T-helper 17 cell (primary cell): ENCODE results near the gene NHERF2. TPM values are rescaled to one million over a fixed set of nuclear protein-coding genes. Genes with fewer than 3 reads are reported as not detected.

Source experiments
- ATAC-seq: fragments of 150-1000 bp; cut with Tn5 transposase; 2 replicates; pipeline ENCODE4 v1.10.0; 2021; ENCODE audit warnings: mild to moderate bottlenecking, moderate library complexity
- DNase-seq, 3 donors: peaks; one replicate each; pipeline versions ENCODE4 v3.0.0 to v3.0.0-alpha.2; 2020 to 2021
- H3K9me3 ChIP-seq: one replicate; pipeline ENCODE4 v1.7.0; 2013; ENCODE audit warnings: low read length, mild to moderate bottlenecking; ENCODE audit not compliant: control insufficient read depth, poor library complexity, severe bottlenecking
- H3K27ac Mint-ChIP-seq: one replicate; pipeline ENCODE4 v1.8.0; 2022; ENCODE audit warnings: mild to moderate bottlenecking, moderate library complexity, mixed read lengths
- H3K27me3 Mint-ChIP-seq: one replicate; pipeline ENCODE4 v1.8.0; 2022; ENCODE audit warnings: mixed read lengths
- H3K36me3 Mint-ChIP-seq: one replicate; pipeline ENCODE4 v1.8.0; 2022; ENCODE audit warnings: low read depth, mixed read lengths
- H3K4me1 Mint-ChIP-seq: one replicate; pipeline ENCODE4 v1.8.0; 2022; ENCODE audit warnings: mild to moderate bottlenecking, mixed read lengths
- H3K4me3 Mint-ChIP-seq: one replicate; pipeline ENCODE4 v1.8.0; 2022; ENCODE audit warnings: mild to moderate bottlenecking, moderate library complexity, mixed read lengths
- total RNA-seq, 4 donors: library from RNA in 2 of 4; stranded (reverse) in 2 of 4; gene quantifications; one replicate each; pipeline ENCODE4 v1.2.3 and lab custom pipeline; 2022 to 2026

NHERF2 gene
- total RNA-seq (1 to 10 TPM; 2.2 to 3.9 TPM), total RNA-seq (lab: John Stamatoyannopoulos, UW) (0.83 to 1.6 reads per million in 2 donors)

GRCh38 chr16:2026461-2027023, at the start of gene NHERF2:
Gene NHERF2, plus strand, starts transcription at chr16:2026902. Its CDS starts 104 bp downstream, at chr16:2027006.
- ATAC-seq (peak; percentile 33), DNase-seq (peak in 2 of 3 donors; percentile 35 to 43)
- H3K27ac Mint-ChIP-seq, result no peak within 1 kb of the TSS
- peaks cover 9% of the 10 kb centered on the region for H3K27me3 Mint-ChIP-seq
- no peaks in the 10 kb centered on the region for H3K36me3 Mint-ChIP-seq
- H3K4me3 Mint-ChIP-seq, result peak within 1 kb of the TSS; percentile 73
- H3K9me3 ChIP-seq, result no peaks in the 10 kb centered on the region
- H3K4me1 Mint-ChIP-seq, result peaks cover 10% of the 10 kb centered on the region

DNA sequence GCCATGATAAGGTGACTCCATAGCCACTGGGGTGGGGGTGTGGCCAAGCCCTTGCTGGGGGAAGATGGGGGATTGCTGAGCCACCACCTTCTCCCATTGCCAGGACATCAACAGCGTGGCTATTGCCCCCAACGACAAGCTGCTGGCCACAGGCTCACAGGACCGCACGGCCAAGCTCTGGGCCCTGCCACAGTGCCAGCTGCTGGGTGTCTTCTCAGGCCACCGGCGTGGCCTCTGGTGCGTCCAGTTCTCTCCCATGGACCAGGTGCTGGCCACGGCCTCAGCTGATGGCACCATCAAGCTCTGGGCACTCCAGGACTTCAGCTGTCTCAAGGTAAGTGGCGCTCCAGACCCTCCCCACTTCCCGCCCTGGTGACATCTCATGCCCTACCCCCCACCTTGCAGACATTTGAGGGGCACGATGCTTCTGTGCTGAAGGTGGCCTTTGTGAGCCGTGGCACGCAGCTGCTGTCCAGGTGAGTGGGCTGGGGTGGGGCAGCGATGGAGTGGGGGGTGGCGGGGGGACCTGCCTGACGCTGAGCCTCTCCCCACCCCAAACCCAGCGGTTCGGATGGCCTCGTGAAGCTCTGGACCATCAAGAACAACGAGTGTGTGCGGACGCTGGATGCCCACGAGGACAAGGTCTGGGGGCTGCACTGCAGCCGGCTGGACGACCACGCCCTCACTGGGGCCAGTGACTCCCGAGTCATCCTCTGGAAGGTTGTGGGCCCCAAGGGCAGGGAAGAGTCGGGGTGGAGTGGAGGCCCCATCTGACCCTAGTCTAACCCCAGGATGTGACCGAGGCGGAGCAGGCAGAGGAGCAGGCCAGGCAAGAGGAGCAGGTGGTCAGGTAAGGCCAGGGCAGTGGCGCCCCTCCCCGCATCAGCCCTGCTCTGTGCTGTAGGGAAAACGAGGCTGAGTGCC, 49.5 kb upstream of the NHERF2 start:
- Mint-ChIP-seq H3K27ac (no peak overlapping the region), H3K4me3 (no peak overlapping the region), H3K4me1 (peaks cover 9% of the 10 kb centered on the region), H3K36me3 (peaks cover 5% of the 10 kb centered on the region), H3K27me3 (peaks cover 14% of the 10 kb centered on the region)
- H3K9me3 ChIP-seq, result no peaks in the 10 kb centered on the region
- ATAC-seq (no peak), DNase-seq (no peak)

- ATAC-seq, result no peak
- no peak overlapping the region for H3K27ac Mint-ChIP-seq
- H3K27me3 Mint-ChIP-seq, result peaks cover 14% of the 10 kb centered on the region
- H3K4me3 Mint-ChIP-seq, result no peak overlapping the region
- H3K4me1 Mint-ChIP-seq, result peaks cover 6% of the 10 kb centered on the region
- H3K36me3 Mint-ChIP-seq, result peaks cover 5% of the 10 kb centered on the region
- H3K9me3 ChIP-seq, result no peaks in the 10 kb centered on the region
- DNase-seq, result no peak
These were observed 48.8 kb upstream of the NHERF2 start for GRCh38 chr16:1977875-1978268.

DNA sequence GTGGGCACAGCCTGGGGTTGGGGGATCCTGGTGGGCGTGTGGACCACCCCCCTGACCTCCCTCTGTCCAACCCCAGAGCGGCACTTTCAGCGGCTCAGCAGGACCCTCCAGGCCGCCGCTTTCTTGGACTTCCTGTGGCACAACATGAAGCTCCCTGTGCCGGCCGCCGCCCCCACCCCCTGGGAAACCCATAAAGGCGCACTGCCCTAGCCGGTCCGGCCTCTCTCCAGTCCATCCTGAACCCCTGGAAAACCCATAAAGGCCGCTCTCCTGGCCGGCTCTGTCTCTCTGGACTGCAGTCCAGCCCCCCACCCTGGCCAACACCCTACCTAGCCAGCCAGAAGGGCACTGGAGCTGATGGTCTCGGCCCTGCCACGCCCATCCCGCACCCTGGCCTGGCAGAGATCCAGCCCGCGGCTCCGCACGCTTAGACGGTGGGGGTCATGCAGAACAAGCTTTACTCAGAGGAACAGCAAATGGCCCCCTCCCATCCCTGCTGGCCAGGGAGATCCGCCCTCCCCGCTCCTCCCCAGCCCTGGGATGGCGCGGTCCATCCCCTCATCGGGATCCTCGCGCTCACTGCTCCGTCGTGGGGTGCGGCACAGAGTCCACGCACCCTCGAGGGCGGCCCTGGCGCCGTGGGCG, 48.1 kb upstream of the NHERF2 start:
- H3K27me3 Mint-ChIP-seq, result peaks cover 18% of the 10 kb centered on the region
- H3K4me3 Mint-ChIP-seq, result no peak overlapping the region
- H3K4me1 Mint-ChIP-seq, result peaks cover 4% of the 10 kb centered on the region
- ATAC-seq (no peak), DNase-seq (no peak)
- no peak overlapping the region for H3K27ac Mint-ChIP-seq
- peaks cover 5% of the 10 kb centered on the region for H3K36me3 Mint-ChIP-seq
- no peaks in the 10 kb centered on the region for H3K9me3 ChIP-seq

DNA sequence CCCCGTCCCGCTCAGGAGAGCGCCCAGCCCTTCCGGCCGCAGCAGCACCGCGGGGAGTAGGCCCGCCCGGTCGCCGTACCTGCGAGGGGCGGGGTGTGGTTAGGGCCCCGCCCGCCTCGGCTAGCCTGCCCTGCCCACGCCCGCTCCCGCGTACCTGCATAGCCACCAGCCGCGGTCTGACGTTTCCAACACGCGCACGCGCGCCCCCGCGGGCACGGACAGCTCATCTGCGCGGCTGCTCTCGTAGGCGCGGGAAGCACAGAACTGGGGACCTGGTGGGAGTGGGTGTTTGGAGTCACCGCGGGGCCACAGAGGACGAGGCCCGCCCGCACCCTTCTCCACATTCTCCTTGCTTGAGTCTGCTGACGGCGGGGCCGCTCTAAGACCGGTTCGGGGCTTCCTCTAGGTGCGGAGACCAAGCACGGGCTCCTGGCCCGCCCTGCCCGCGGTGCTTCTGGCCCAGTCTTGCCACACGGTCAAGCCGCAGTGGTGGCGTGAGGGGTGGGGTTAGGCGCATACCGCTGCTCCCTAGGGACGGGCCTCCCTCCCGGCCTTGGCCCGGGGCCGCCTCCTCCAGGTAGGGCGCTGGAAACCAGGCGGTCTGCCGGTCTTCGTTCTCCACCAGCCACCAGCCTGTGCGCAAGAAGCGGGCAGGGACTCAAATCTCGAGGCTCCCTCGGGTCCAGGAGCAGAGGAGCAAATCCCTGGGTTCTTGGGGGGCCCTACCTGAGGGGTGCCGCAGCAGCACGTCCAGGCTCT, 47.3 kb upstream of the NHERF2 start:
- Mint-ChIP-seq H3K4me3 (peak overlapping the region; percentile 57), H3K27ac (no peak overlapping the region), H3K4me1 (peaks cover 4% of the 10 kb centered on the region), H3K27me3 (peaks cover 18% of the 10 kb centered on the region), H3K36me3 (peaks cover 5% of the 10 kb centered on the region)
- DNase-seq, result no peak
- no peaks in the 10 kb centered on the region for H3K9me3 ChIP-seq
- peak; percentile 41 for ATAC-seq

GRCh38 chr16:1980030-1980769, 46.5 kb upstream of the NHERF2 start:
- Mint-ChIP-seq H3K4me1 (peaks cover 7% of the 10 kb centered on the region), H3K4me3 (no peak overlapping the region), H3K27me3 (peaks cover 18% of the 10 kb centered on the region), H3K27ac (no peak overlapping the region), H3K36me3 (peaks cover 5% of the 10 kb centered on the region)
- H3K9me3 ChIP-seq, result no peaks in the 10 kb centered on the region
- no peak for ATAC-seq
- no peak for DNase-seq

DNA sequence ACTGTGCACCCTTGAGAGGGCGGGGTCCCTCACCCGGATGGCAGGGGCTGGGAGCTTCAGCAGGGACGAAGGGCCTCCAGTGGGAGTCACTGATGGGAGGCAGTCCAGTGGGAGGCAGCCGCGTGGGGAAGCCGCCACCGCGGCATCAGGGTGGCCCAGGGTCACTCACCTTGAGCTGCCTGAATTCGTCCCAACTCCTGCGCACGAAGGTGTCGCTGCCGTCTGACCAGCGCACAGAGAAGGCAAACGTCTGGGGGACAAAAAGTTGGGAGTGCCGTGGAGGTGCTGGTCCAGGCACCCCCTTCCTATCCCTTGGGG, 46.0 kb upstream of the NHERF2 start:
- H3K36me3 Mint-ChIP-seq, result peaks cover 5% of the 10 kb centered on the region
- H3K9me3 ChIP-seq, result no peaks in the 10 kb centered on the region
- H3K4me1 Mint-ChIP-seq, result peaks cover 7% of the 10 kb centered on the region
- H3K27me3 Mint-ChIP-seq, result peaks cover 18% of the 10 kb centered on the region
- no peak for DNase-seq
- H3K27ac Mint-ChIP-seq, result no peak overlapping the region
- no peak overlapping the region for H3K4me3 Mint-ChIP-seq
- no peak for ATAC-seq

DNA sequence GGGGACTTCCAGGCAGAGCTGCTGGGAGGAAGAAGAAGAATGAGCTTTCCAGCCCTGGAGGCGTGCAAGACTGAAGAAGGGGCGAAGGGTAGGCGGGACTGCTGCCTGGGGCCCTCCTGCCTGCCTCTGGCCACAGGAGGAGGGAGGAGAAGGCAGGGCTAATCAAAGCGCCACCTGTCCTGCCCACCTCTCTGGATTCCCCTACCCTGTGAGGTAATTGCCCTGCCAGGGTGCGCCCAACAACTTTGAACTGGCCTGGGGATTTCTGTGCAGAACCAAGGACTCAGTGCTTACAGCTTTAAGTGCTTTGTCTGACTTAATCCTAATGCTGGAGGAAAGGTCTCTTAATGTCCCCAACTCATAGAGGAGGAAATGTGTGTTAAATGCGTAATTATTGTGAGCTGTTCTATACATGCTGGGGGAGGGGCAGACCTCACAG, 45.3 kb upstream of the NHERF2 start, which contains the start of gene NOXO1:
Gene NOXO1, minus strand, starts transcription at position 72 of the 439 bp plus-strand sequence. CDS start 290 bp downstream, outside the sequence.
- no peaks in the 10 kb centered on the region for H3K9me3 ChIP-seq
- DNase-seq (no peak), ATAC-seq (peak; percentile 21)
- no peak within 1 kb of the TSS for H3K27ac Mint-ChIP-seq
- H3K27me3 Mint-ChIP-seq, result peaks cover 18% of the 10 kb centered on the region
- H3K4me1 Mint-ChIP-seq, result peaks cover 7% of the 10 kb centered on the region
- no peaks in the 10 kb centered on the region for H3K36me3 Mint-ChIP-seq
- no peak within 1 kb of the TSS for H3K4me3 Mint-ChIP-seq

DNA sequence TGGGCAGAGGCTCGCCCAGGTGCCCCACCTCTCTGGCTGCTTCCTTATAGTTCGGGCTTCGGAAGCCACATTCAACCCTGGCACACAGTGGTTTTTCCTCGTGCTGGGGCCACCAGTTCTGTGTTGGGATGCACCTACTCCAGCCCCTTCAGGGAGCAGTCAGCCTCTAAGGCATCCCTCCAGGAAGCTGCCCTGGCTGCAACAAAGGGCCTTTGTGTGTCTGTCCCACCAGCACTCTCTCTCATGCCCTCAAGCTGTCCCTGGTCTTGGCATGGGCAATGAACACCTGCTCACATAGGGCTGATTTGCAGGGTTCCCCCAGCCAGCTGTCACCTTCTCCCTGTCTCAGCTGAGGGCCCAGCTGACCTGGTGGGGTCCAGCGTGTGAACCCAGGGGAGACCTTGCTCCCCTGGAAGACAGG, 44.7 kb upstream of the NHERF2 start:
- no peaks in the 10 kb centered on the region for H3K36me3 Mint-ChIP-seq

DNA sequence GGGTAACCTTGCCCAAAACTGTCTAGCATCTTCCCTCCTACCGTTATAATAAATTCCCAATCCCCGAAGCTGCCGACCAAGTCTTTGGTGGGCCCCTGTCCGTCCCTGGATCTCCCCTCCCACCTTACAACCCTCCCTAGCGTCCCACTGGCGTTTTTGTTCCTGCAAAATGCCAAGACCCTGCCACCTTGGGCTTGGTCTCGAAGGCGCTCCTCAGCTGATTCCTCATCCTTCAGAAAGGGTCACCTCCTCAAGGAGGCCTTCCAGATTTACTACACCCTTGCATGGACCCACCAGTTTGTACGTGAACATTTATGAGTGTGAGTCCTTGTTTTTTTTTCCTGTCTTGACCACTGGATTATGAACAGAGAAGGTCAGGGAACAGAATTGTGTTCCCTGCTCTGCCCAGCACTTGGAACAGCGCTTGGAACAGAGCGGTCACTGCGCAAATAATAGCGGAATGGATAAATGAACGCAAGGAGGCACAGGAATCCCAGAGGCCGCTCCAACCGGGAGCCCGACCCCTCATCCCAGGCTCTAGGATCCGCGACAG, 43.6 kb upstream of the NHERF2 start:
- Mint-ChIP-seq H3K27me3 (peaks cover 18% of the 10 kb centered on the region), H3K4me1 (peaks cover 12% of the 10 kb centered on the region), H3K4me3 (peak overlapping the region; percentile 87), H3K27ac (no peak overlapping the region), H3K36me3 (no peaks in the 10 kb centered on the region)
- DNase-seq, result no peak
- ATAC-seq, result no peak
- no peaks in the 10 kb centered on the region for H3K9me3 ChIP-seq

More for the DNA sequence above, 44.7 kb upstream of the NHERF2 start:
- Mint-ChIP-seq H3K27me3 (peaks cover 18% of the 10 kb centered on the region), H3K4me3 (no peak overlapping the region), H3K27ac (no peak overlapping the region), H3K4me1 (peaks cover 12% of the 10 kb centered on the region)
- no peaks in the 10 kb centered on the region for H3K9me3 ChIP-seq
- ATAC-seq (no peak), DNase-seq (no peak)

DNA sequence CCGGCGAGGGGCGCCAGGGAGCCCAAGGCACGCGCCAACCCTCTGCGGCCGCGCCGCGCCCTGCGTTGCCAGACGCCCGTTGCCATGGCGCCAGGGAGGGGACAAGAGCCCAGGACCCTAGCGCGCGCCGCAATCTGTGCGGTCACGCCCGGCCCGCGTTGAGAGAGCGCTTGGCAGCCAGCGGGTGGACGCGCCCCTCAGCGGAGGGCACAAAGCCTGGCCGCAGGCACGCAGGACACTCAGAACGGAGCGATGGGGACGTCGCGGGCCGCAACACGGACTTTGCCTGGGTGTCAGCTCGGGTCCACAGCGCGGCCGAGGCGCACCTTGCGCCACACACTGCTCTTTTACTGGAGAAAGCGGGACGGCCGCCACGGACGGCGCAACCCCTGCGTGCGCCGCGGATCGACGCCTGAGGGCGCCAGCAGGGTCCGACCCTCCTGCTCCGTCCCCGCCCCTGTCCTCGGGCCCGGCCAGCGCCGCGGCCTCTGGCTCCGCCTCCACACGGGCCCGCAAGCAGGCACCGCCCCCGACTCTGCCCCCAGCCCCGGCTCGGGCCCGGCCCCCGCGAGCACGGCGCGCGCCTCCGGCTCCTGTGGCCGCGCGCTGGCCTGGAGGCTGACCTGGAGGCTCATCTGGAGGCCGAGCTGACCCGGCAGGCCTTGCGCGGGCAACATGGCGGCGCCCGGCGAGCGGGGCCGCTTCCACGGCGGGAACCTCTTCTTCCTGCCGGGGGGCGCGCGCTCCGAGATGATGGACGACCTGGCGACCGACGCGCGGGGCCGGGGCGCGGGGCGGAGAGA, 43.0 kb upstream of the NHERF2 start, which contains the start of gene GFER:
Gene GFER, plus strand, starts transcription at position 650 of the 803 bp plus-strand sequence. Its CDS starts 26 bp downstream, at position 676.
- H3K27me3 Mint-ChIP-seq, result peaks cover 20% of the 10 kb centered on the region
- peaks cover 12% of the 10 kb centered on the region for H3K4me1 Mint-ChIP-seq
- no peaks in the 10 kb centered on the region for H3K36me3 Mint-ChIP-seq
- ATAC-seq, result peak; percentile 69
- H3K9me3 ChIP-seq, result no peaks in the 10 kb centered on the region
- peak within 1 kb of the TSS; percentile 87 for H3K4me3 Mint-ChIP-seq
- peak within 1 kb of the TSS; percentile 41 for H3K27ac Mint-ChIP-seq
- peak; percentile 39 to 55 (median 51) for DNase-seq
